ENCODE results near the gene UXS1.
A peak's percentile ranks its signal among the peaks of the same experiment; 100 is the strongest.

Gene UXS1

GRCh38 chr2:106187273-106187891 is 6.7 kb downstream of the UXS1 start:
- no peak for DNase-seq

DNA sequence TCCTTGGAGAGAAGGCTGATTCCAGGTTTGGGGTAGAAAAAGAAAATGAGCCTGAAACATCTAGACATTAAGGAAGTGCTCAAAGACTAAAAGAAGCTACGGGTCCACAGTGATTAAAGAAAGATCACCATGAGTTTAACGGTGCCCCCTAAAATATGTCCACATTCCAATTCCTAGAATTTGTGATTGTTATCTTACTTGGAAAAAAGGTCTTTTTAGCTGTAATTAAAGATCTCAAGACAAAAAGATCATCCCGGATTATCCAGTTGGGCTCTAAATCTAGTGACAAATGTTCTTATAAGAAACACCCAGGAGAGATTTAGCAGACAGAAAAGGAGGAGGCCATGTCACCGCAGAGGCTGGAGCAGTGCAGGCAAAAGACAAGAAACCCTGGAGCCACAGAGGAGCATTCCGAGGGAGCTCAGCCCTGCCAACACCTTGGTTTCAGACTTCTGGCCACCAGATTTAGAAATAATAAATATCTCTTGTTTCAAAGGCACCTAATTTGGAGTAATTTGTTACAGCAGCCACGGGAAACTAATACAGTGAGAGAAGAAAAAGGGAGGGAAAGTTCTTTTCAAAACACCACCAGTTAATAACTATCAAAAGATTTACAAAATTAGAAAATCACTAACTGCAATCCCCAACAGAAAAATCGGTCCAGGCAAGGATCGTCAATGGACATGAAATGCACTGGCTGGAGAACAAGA is 8.5 kb downstream of the UXS1 start:
- DNase-seq: no peak

DNA sequence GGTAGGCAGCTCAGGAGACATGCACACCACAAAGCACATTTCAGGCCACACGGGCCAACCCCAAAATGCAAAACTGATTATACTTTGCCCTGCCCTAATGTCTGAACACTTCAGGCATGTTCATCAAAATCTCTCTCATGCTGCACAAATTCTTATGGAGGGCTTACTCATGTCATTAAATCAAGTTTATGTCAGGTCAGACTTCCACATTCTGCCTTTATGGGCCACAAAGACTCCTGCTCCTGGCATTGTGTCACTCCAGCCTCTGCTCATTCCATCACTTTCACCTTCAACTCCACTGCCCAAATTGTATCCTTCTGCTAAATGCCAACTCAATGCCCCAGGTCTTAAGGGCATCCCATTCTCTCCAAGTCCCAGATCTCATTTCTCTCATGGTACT is 9.2 kb downstream of the UXS1 start:
- no peak for DNase-seq

DNA sequence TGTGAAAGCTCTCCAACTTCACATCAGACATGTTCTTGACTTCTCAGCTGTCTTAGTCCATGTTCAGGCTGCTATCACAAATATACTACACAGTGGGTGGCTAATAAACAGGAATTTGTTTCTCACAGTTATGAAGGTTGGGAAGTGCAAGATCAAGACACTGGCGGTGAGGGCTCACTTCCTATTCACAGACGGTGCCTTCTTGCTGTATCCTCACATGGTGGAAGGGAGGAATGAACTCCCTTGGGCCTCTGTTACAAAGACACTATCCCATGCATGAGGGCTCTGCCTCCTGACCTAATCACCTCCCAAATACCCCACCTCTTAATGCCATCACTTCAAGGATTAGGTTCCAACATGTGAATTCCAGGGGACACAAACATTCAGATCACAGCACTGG is 9.7 kb downstream of the UXS1 start:
- no peak for DNase-seq

GRCh38 chr2:106183101-106183696 is 10.9 kb downstream of the UXS1 start:
- DNase-seq: no peak

DNA sequence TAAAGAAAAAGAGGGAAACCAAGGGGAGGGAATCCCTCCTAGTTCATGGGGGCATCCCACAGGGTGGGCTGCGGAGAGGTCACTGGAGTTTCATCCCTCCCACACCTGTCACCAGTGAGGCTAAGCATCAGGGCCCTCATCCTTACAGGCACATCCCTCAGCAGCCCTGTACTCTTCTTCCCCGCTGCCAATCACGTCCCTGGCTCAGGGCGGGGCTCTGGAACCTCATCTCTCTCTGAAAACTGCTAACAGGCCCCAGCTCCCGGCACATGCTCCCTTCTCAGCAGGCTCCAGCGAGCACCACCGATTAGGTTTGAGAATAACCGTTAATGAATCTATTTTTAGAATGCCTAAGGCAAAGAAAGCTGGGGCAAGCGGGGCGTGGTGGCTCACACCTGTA is 13.0 kb downstream of the UXS1 start:
- no peak for DNase-seq

DNA sequence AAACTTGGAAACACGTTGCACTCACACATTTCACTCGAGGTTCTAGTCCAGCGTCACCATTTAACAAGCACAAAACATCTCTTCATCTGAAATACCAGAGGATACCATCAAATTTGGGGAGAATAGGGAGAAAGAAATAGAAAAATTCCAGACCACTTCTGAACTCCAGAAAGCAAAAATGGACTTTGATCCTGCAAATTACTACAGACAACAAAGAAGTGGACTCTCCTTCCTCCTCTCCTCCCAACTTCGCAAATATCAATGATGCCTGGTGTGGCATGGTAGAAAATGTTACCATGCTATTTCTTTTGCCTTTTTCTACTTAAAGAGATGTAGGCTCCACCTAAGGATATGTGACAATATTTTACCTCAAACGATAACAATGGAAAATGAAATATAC is 13.5 kb downstream of the UXS1 start:
- DNase-seq: no peak

GRCh38 chr2:106178716-106179115 is 15.4 kb downstream of the UXS1 start:
- no peak for DNase-seq

DNA sequence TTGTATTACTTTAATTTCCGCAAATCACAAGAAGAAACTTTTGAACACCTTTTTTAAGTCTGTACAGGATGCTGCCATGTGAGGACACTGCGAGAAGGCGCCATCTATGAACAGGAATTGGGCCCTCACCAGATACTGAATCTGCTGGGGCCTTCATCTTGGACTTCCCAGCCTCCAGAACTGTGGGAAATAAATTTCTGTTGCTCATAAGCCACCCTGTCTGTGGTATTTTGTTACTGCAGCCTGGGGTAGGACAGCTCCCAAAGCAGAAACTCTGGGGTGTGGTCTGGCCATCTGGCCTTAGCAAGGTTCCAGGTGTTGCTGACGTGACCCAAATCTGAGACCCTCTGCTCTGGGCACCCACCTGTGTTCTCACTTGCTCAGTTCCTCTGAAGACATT is 16.5 kb downstream of the UXS1 start:
- DNase-seq: no peak

DNA sequence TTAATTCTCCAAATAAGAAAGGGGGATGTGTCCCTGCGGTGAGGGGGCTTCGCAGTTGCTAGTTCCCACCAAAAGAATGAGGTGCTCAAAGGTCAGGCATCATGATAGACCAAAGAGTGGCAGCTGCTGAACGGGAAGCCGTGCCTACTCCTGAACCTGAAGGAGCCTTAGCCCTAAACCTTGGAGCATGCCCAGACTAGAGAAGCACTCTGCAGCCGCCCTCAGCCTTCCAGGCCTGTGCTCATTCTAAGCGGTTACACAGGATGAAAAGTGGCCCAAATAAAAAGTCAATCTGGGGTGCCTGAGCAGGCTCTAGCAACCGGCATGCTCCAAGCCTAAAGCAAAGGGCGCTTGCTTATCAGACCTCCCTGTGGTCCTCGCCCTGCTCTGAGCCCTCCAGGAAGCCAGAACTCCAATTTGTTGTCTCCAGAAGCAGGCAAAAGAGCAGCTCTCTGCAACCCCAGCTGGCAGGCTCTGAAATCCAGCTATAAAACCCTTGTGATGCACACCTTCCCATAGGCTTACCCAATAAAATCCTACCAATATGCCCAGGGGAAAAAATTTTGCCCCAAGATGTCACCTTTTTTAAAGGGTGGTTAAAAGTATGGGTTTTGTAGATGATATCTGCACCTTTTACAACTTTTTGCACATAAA is 17.5 kb downstream of the UXS1 start:
- DNase-seq: no peak

DNA sequence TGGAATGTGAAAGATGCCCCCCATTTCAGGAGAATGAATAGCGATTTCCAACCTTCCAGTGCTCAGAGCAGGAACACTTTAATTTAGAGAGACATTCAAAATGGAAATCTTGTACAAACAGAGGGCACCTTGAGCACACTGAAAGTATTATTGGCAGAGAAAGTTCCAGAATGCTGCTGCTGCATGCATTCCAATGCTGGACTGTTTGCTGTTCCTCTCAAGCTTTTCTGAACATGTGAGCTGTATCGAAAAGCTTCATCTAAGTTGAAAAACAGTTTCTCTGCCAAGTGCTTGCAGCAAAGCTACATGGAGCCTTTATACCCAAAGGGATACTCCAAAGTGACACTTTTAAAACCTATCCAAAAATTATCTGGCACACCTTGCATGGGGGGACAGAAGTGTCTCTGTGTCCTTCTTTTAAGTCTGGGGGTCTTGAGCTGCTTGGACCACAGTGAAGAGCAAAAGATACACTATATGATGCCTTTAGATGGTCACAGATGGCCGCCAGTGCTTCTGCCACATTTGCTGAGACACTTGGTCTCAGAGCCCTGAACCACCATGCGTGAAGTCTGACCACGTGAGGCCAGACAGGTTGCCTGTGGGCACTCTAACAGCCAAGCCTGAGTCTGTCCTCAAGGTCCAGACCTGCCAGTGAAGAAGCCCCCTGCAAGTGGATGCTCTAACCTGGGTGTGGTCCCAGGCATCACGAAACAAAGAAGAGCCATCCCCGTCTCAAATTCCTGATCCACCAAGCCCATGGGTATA is 18.8 kb downstream of the UXS1 start:
- DNase-seq: no peak

- no peak for DNase-seq
These were observed 20.0 kb downstream of the UXS1 start for GRCh38 chr2:106174056-106174455.

DNA sequence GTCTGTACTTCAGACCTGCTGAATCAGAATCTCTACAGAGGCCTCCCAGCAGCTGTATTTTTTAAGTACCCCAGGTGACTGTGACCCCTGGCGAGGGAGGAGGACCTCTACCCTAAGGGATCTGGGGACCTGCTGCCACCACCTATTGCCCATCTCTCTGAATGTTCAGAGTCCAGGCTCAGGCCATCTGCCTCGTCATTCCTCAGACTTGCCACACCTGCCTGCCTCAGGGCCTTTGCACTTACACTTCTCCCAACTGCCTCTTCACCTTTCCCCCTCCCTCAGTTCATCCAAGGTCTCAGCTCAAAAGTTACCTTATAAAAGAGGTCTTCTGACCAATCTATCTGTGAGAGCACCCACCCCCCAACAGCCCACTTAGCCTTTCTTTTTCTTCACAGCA is 21.5 kb downstream of the UXS1 start:
- no peak for DNase-seq

DNA sequence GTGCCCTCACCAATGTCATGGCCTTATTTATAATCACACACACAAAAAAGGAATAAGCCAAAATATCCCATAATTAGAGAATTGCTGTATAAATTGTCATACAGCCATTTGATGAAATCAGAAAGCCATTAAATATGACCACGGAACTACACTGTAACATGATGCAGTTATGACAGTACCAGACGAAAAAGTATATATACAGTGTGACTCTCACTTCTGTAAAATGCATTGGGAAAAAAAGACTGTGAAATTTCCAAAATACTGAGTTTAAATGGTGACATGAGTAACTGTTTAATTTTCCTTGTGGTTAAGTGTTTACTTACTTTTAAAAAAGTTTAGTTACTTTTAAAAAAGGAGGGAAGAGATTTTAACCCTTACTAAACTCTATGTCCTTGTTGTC is 25.4 kb downstream of the UXS1 start:
- no peak for DNase-seq

DNA sequence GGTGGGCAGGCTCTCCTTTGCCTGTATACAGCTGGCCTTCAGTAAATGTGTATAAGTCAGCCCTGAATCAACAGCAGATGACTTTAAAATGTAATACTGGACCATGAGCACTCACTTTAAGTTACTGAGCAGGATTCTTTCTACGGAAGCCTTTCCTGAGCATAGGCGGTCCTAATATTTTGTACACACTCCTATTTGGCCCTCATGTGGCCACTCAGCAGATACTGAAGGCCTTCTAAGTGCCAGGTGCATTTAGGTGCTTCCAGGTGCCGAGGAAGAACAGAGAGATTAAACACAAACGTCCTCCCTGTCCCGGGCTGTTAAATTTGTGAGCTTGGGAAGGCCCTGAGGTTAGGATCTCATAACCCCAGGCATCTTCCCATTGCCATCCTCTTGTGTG is 27.0 kb downstream of the UXS1 start:
- DNase-seq: no peak

DNA sequence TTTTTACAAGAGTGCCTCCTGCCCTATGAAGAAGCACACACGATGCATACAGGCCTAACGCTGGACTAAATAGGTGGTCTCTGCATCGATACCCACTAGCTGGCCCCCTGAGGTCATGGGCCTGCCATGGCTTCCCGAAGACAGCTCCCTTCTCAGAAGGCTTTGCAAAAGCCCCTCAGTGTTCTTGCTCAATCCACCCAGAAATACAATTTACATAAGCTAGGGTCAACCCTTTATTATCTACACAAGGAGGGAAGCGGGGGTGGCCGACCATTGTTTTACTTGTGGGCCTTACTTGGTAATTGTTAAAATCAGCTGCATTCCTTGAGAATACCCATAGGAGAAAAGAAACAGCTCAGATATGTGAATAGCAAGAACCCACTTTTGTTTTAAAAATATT is 28.5 kb downstream of the UXS1 start:
- DNase-seq: no peak

- DNase-seq: no peak
These were observed 29.1 kb downstream of the UXS1 start for GRCh38 chr2:106165029-106165428.

GRCh38 chr2:106163948-106164545 is 30.1 kb downstream of the UXS1 start:
- DNase-seq: peak; percentile 14

DNA sequence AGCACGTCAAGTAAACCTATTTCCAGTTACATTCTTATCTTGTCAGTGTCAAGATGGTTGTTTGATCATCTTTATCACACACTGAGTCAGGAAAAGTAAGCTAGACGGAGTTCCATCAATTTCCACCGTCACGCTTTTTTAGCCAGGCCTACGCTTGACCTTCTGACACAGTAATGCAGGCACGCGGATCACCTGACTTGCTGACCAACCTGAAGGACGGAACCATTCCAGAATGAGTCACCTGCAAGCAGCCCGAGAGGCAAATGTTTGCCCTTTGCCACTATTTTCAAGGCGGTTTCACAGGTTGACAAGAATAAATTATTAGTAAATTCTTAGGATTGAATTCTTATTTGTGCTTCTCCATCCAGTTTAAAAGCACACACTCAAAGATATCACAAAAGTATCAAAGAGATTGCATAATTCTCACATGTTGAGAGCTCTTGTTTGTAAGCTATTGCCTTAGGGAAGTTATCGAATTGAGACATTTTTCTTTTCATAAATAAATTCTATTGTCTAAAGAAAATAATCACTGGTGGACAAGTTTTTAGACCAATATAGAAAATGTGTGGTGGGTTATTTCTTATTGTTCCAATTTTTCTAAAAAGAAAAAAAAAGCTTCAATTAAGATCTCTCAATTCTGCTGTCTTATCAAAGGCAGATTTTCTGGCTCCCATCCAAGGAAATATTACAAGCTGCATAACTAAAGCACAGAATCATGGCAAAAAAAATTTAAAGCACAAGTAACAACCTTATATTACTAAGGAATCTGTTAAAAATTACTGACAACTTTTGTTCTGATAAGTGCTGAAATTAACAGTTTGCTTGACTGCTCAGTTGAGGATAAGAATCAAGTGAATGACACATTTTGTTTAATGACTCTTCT is 31.9 kb downstream of the UXS1 start:
- no peak for DNase-seq

DNA sequence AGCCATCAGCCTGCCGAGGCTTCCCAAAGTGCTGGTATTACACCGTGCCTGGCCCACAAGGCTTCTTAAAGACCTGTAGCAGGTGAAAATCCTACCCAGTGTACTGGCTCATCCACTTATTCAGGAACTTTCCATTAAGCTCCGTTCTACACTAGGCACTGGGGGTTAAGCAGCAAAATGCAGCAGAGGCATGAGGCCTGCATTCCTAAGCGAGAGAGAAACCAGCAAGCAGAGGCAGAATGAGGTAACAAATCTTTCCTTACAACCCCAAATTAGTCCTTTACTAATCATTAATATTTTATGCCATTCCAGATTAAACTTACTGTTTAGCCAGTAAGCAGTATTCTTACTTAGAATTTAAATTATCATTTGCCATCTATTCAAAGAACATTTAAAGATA is 32.8 kb downstream of the UXS1 start:
- DNase-seq: no peak

DNA sequence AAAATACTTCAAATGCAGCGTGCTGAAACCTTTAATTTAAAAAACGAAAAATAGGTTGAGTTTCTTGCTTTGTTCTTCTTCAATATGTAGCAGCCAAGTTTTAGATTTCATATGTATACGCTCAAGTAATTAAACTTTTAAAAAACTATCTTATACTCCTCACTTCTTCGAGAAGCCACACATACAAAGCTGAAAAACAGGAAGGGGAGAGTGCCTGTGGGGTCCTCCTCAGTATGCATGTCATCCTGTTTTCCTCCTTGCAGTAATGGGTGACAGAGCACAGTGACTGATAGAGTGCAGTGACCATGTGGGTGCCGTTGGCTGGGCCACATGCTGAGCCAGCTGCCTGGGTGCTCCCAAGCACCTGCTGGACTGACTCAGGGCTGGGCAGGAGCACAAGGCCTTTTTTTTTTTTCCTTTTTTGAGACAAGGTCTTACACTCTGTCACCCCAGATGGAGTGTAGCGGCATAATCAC is 33.3 kb downstream of the UXS1 start:
- peak; percentile 75 for DNase-seq
